Transverse colon (tissue), 4 donors: ENCODE results near the gene ZNF407. TPM values are rescaled to one million over a fixed set of nuclear protein-coding genes. Genes with fewer than 3 reads are reported as not detected.

Experiments
- DNase-seq: peaks from one replicate; pipeline ENCODE4 v3.0.0-alpha.2; 2019
- H3K27ac ChIP-seq, 4 donors: fragments of 200-600 bp; sonication (generic); 2 replicates each; pipeline ENCODE4 v1.5.1; 2016 to 2018; ENCODE audit warnings: inconsistent platforms in 4 of 4
- H3K27me3 ChIP-seq: fragments of 200-600 bp; sonication (generic); 2 replicates; pipeline ENCODE4 v1.5.1; 2017; ENCODE audit warnings: inconsistent platforms
- H3K36me3 ChIP-seq, 4 donors: fragments of 200-600 bp; sonication (generic); 2 replicates each; pipeline ENCODE4 v1.5.1; 2017 to 2019; ENCODE audit warnings: inconsistent platforms in 4 of 4
- H3K4me1 ChIP-seq, 4 donors: fragments of 200-600 bp; sonication (generic); 2 replicates each; pipeline ENCODE4 v1.5.1; 2017 to 2020; ENCODE audit warnings: inconsistent platforms in 4 of 4
- H3K4me3 ChIP-seq, 4 donors: fragments of 200-600 bp; sonication (generic); 1 replicate in 1 of 4; 2 replicates in 3 of 4; pipeline versions ENCODE4 v1.5.1 to v1.6.1; 2017 to 2019; ENCODE audit warnings: inconsistent platforms in 4 of 4
- H3K9me3 ChIP-seq, 2 donors: fragments of 200-600 bp; sonication (generic); 2 replicates each; pipeline ENCODE4 v1.5.1; 2017 to 2019; ENCODE audit warnings: inconsistent platforms in 2 of 2
- CTCF ChIP-seq, 5 experiments: fragments of 200-600 bp in 3 of 5; fragments of 450-650 bp in 2 of 5; sonication (generic) in 3 of 5; IDR thresholded peaks; 1 replicate in 2 of 5; 2 replicates in 3 of 5; pipeline ENCODE4 v1.5.1; 2016 to 2017; ENCODE audit warnings: antibody characterized with exemption in 5 of 5, inconsistent platforms in 3 of 5, mild to moderate bottlenecking in 2 of 5, moderate library complexity in 1 of 5
- EP300 ChIP-seq: sonication (generic); formaldehyde crosslinking; IDR thresholded peaks from one replicate; pipeline ENCODE4 v1.6.1; 2017; ENCODE audit warnings: antibody characterized with exemption, low read depth
- POLR2A ChIP-seq: fragments of 450-650 bp; IDR thresholded peaks from one replicate; pipeline ENCODE4 v1.6.1; 2016; ENCODE audit warnings: antibody characterized with exemption, mild to moderate bottlenecking, moderate library complexity
- POLR2AphosphoS5 ChIP-seq, 3 donors: sonication (generic); formaldehyde crosslinking; IDR thresholded peaks; one replicate each; pipeline ENCODE4 v1.6.1; 2016; ENCODE audit warnings: antibody characterized with exemption in 3 of 3
- WGBS, 2 donors: methylation state at CpG; one replicate each; pipeline ENCODE4 v1.1.5; 2018; ENCODE audit warnings: low coverage in 1 of 2; 5-methylcytosine and 5-hydroxymethylcytosine counted together
- in situ Hi-C, 4 donors: fragments of 200-750 bp; cut with MboI; loops; one replicate each; pipeline versions ENCODE4 v1.15.0 to v1.15.1; 2017; ENCODE audit warnings: low sequenced_read_pairs in 3 of 4, low pct_ligation_motif_present in 1 of 4, low pct_unique_long_range_greater_than_20kb in 1 of 4
- intact Hi-C: fragments of 100-400 bp; cut with DNase I; formaldehyde crosslinking; loops from one replicate; pipeline ENCODE4 v1.15.1; 2023; ENCODE audit warnings: low total_unique reads
- total RNA-seq, 4 donors: library from RNA; depleted of rRNA; stranded (reverse); fragments of >200 nt; gene quantifications; one replicate each; pipeline ENCODE4 v1.1.0, GENCODE V29; 2016

Gene ZNF407
- total RNA-seq, 4 donors from 2014 or later, result 13.5 to 24.1 (median 20.1) TPM

- no peak overlapping the region for H3K27ac ChIP-seq
- H3K9me3 ChIP-seq, result no peaks in the 10 kb centered on the region
- in situ Hi-C loops (no loop called here), intact Hi-C loops (no loop called here)
- no peaks in the 10 kb centered on the region for H3K27me3 ChIP-seq
- no peak for TF ChIP-seq POLR2AphosphoS5 (IDR thresholded peaks at IDR 0.05)
- TF ChIP-seq POLR2A, result no peak
- TF ChIP-seq EP300, result no peak
- TF ChIP-seq CTCF (IDR thresholded peaks at IDR 0.05), result no peak
- 71 to 100% methylated on average over 3 of the region's 3 CpGs for WGBS, 2 donors
- no peaks in the 10 kb centered on the region for H3K4me1 ChIP-seq
- no peak overlapping the region for H3K4me3 ChIP-seq
- DNase-seq, result no peak
- H3K36me3 ChIP-seq, result no peaks in the 10 kb centered on the region
Measured at GRCh38 chr18:74828200-74828599, 230.5 kb downstream of the ZNF407 start.

- Histone ChIP-seq H3K36me3 (no peaks in the 10 kb centered on the region), H3K4me3 (no peak overlapping the region), H3K27ac (no peak overlapping the region), H3K9me3 (no peaks in the 10 kb centered on the region), H3K27me3 (no peaks in the 10 kb centered on the region), H3K4me1 (peaks cover 0 to 7% (median 3%) of the 10 kb centered on the region in 4 donors)
- in situ Hi-C loops, result no loop called here
- intact Hi-C loops, result no loop called here
- no peak for DNase-seq
- 92 to 100% methylated on average over 6 to 13 of the region's 13 CpGs for WGBS, 2 donors
- TF ChIP-seq POLR2AphosphoS5 (IDR thresholded peaks at IDR 0.05) (no peak), POLR2A (no peak), EP300 (no peak), CTCF (IDR thresholded peaks at IDR 0.05) (no peak)
Measured at GRCh38 chr18:74831571-74832250, 234.0 kb downstream of the ZNF407 start.

- no peak for TF ChIP-seq EP300
- TF ChIP-seq POLR2AphosphoS5 (IDR thresholded peaks at IDR 0.05), result no peak
- TF ChIP-seq CTCF (IDR thresholded peaks at IDR 0.05), result no peak
- TF ChIP-seq POLR2A, result no peak
- intact Hi-C loops (no loop called here), in situ Hi-C loops (no loop called here)
- Histone ChIP-seq H3K9me3 (no peaks in the 10 kb centered on the region), H3K4me3 (no peak overlapping the region), H3K27me3 (no peaks in the 10 kb centered on the region), H3K36me3 (no peaks in the 10 kb centered on the region), H3K4me1 (peaks cover 0 to 7% (median 3%) of the 10 kb centered on the region in 4 donors), H3K27ac (no peak overlapping the region)
- DNase-seq, result no peak
Measured at GRCh38 chr18:74832381-74832780, 234.7 kb downstream of the ZNF407 start.

- TF ChIP-seq CTCF (IDR thresholded peaks at IDR 0.05) (no peak), POLR2AphosphoS5 (IDR thresholded peaks at IDR 0.05) (no peak), EP300 (no peak), POLR2A (no peak)
- Histone ChIP-seq H3K9me3 (no peaks in the 10 kb centered on the region), H3K27ac (no peak overlapping the region), H3K4me3 (no peak overlapping the region), H3K27me3 (no peaks in the 10 kb centered on the region), H3K4me1 (peaks cover 0 to 7% (median 3%) of the 10 kb centered on the region in 4 donors), H3K36me3 (no peaks in the 10 kb centered on the region)
- DNase-seq, result no peak
- 89% methylated on average over 1 of the region's 1 CpG; no CpG with 5 or more reads in 1 of the 2 donors for WGBS, 2 donors
- intact Hi-C loops (no loop called here), in situ Hi-C loops (no loop called here)
Measured at GRCh38 chr18:74832999-74833398, 235.3 kb downstream of the ZNF407 start.
